SKM-1 (cell line): Measurements from ENCODE around the gene MT1B.

Experiments used
- DNase-seq: peaks from one replicate; lab custom pipeline; 2025; ENCODE audit not compliant: unreplicated experiment; lab: John Stamatoyannopoulos, UW

MT1B gene

GRCh38 chr16:56683424-56684172 is 31.9 kb downstream of the MT1B start:
- DNase-seq, result no peak

GRCh38 chr16:56684256-56684925 is 32.7 kb downstream of the MT1B start:
- DNase-seq, result no peak

GRCh38 chr16:56684926-56685590 is 33.4 kb downstream of the MT1B start:
- no peak for DNase-seq

GRCh38 chr16:56686758-56687157 is 35.1 kb downstream of the MT1B start:
- no peak for DNase-seq

- DNase-seq, result no peak
Observed at GRCh38 chr16:56688762-56689161, 37.1 kb downstream of the MT1B start.

GRCh38 chr16:56689171-56689570 is 37.5 kb downstream of the MT1B start:
- DNase-seq, result no peak

GRCh38 chr16:56690420-56691122 is 38.9 kb downstream of the MT1B start:
- DNase-seq, result no peak

- DNase-seq, result no peak
Observed at GRCh38 chr16:56691885-56692284, 40.2 kb downstream of the MT1B start.

GRCh38 chr16:56695246-56695645 is 43.6 kb downstream of the MT1B start:
- no peak for DNase-seq

- DNase-seq, result no peak
Observed at GRCh38 chr16:56697456-56698155, 45.9 kb downstream of the MT1B start.

GRCh38 chr16:56700195-56700594 is 48.5 kb downstream of the MT1B start:
- DNase-seq, result no peak

- no peak for DNase-seq
Observed at GRCh38 chr16:56700631-56701030, 48.9 kb downstream of the MT1B start.

GRCh38 chr16:56701534-56701933 is 49.8 kb downstream of the MT1B start:
- no peak for DNase-seq
